PC-3 (cell line): ENCODE results near the gene PRR36. TPM values are rescaled to one million over a fixed set of nuclear protein-coding genes. Genes with fewer than 3 reads are reported as not detected.

Source experiments
- ATAC-seq: fragments of 200-7000 bp; cut with Tn5 transposase; 2 replicates; pipeline ENCODE4 v1.9.1; 2020; ENCODE audit warnings: mild to moderate bottlenecking, moderate library complexity
- BruUV-seq: library from RNA; stranded (reverse); fragments of 400-500 nt; replicated peaks from 2 replicates; lab custom pipeline; 2021; lab: Mats Ljungman, UMichigan
- CTCF ChIA-PET: fragments of 300-600 bp; sonication (Branson Sonifier 250); formaldehyde crosslinking; loops from one replicate; lab custom pipeline; 2022; ENCODE audit warnings: antibody characterized with exemption; lab: Charles Lee
- POLR2A ChIA-PET: fragments of 300-600 bp; sonication (Branson Sonifier 250); formaldehyde crosslinking; loops from one replicate; lab custom pipeline; 2022; ENCODE audit warnings: antibody characterized with exemption; ENCODE audit not compliant: unreplicated experiment; lab: Charles Lee
- DNase-seq: peaks from one replicate; pipeline ENCODE4 v3.0.0-alpha.2; 2015
- H2AFZ ChIP-seq: fragments of 300-600 bp; sonication (generic); 2 replicates; pipeline ENCODE4 v1.6.0; 2016; ENCODE audit warnings: antibody characterized with exemption, low read length
- H3F3A ChIP-seq: fragments of 300-600 bp; sonication (generic); one replicate; pipeline ENCODE4 v1.6.0; 2017; ENCODE audit warnings: antibody characterized with exemption, low read length, control low read depth, mild to moderate bottlenecking; ENCODE audit not compliant: unreplicated experiment
- H3K27ac ChIP-seq: fragments of 300-600 bp; sonication (generic); 2 replicates; pipeline ENCODE4 v1.5.1; 2016; ENCODE audit warnings: mild to moderate bottlenecking, low read length
- H3K27me3 ChIP-seq: fragments of 300-600 bp; sonication (generic); 2 replicates; pipeline ENCODE4 v1.6.1; 2016; ENCODE audit warnings: low read length, mixed read lengths
- H3K36me3 ChIP-seq: fragments of 300-600 bp; sonication (generic); 2 replicates; pipeline ENCODE4 v1.6.1; 2016; ENCODE audit warnings: low read depth, mixed run types, low read length, mixed read lengths
- H3K4me1 ChIP-seq: fragments of 300-600 bp; sonication (generic); 2 replicates; pipeline ENCODE4 v1.5.1; 2016; ENCODE audit warnings: low read length; ENCODE audit not compliant: insufficient read depth
- H3K4me2 ChIP-seq: fragments of 300-600 bp; sonication (generic); 2 replicates; pipeline ENCODE4 v1.6.0; 2016; ENCODE audit warnings: low read length
- H3K4me3 ChIP-seq: fragments of 300-600 bp; sonication (generic); 2 replicates; pipeline ENCODE4 v1.5.1; 2016; ENCODE audit warnings: mild to moderate bottlenecking, low read length, mixed read lengths
- H3K79me2 ChIP-seq: fragments of 300-600 bp; sonication (generic); 2 replicates; pipeline ENCODE4 v1.6.1; 2017; ENCODE audit warnings: low read length, mixed read lengths
- H3K9ac ChIP-seq: fragments of 300-600 bp; sonication (generic); 2 replicates; pipeline ENCODE4 v1.6.0; 2016; ENCODE audit warnings: mild to moderate bottlenecking, low read length
- H3K9me2 ChIP-seq: fragments of 300-600 bp; sonication (generic); replicated peaks from 2 replicates; pipeline ENCODE4 v1.6.1; 2016; ENCODE audit warnings: mixed run types, low read length, mixed read lengths
- H3K9me3 ChIP-seq: fragments of 300-600 bp; sonication (generic); 2 replicates; pipeline ENCODE4 v1.6.1; 2016; ENCODE audit warnings: low read length, mixed read lengths
- H4K20me1 ChIP-seq: fragments of 300-600 bp; sonication (generic); 2 replicates; pipeline ENCODE4 v1.6.1; 2016; ENCODE audit warnings: low read length, mixed read lengths
- EZH2 ChIP-seq: fragments of 300-600 bp; sonication (generic); IDR thresholded peaks from one replicate; pipeline ENCODE4 v1.6.1; 2017; ENCODE audit warnings: antibody characterized with exemption, mild to moderate bottlenecking, low read length; ENCODE audit not compliant: unreplicated experiment
- EZH2phosphoT487 ChIP-seq: fragments of 300-600 bp; sonication (generic); IDR thresholded peaks from 2 replicates; pipeline ENCODE4 v1.6.1; 2018; ENCODE audit warnings: mild to moderate bottlenecking, antibody characterized with exemption, low read length, borderline replicate concordance
- intact Hi-C: fragments of 100-400 bp; cut with micrococcal nuclease; formaldehyde crosslinking; loops from 2 replicates; pipeline ENCODE4 v1.9.0; 2023
- total RNA-seq: library from RNA; depleted of rRNA; stranded (reverse); fragments of >200 nt; gene quantifications from 2 replicates; pipeline ENCODE4 v1.2.3, GENCODE V29; 2014
- TF ChIP-seq, protein P1 (sequence below): fragments of 300-600 bp; sonication (generic); conservative IDR thresholded peaks from 2 replicates; pipeline ENCODE4 v1.5.1; 2017; ENCODE audit warnings: antibody characterized with exemption, low read depth, mild to moderate bottlenecking, low read length

Gene PRR36
- total RNA-seq, 1 experiment from 2014 or later: 2.5 TPM

DNA sequence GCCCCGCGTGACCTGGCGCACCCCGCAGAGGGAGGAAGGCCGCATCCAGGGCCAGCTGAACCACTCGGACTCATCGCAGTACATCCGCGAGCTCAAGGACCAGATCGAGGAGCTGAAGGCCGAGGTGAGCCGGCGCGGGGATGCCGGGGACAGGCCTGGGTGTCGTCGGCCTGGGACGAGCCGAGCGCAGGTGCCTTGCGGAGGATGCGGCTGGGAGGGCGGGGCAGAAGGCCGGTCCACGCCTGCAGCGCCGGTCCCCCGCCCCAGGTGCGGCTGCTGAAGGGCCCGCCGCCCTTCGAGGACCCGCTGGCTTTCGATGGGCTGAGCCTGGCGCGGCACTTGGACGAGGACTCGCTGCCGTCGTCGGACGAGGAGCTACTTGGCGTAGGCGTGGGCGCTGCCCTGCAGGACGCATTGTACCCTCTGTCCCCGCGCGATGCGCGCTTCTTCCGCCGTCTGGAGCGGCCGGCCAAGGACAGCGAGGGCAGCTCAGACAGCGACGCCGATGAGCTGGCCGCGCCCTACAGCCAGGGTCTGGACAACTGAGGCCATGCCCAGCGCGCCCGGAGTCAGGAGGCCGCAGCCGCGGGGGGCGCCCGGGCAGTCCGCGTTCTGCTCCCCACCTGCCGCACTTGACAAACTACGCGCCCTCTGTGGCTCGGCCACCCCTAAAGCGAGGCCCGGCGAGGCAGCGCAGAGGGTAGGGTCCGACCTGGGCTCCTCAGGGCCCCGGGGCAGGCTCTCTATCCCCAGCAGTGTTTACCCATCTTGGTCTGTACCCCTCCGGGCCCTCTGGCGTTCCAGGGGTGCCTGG is 10.8 kb downstream of the PRR36 start:
- TF ChIP-seq EZH2phosphoT487 (no peak), EZH2 (no peak)
- TF ChIP-seq, protein P1, sequence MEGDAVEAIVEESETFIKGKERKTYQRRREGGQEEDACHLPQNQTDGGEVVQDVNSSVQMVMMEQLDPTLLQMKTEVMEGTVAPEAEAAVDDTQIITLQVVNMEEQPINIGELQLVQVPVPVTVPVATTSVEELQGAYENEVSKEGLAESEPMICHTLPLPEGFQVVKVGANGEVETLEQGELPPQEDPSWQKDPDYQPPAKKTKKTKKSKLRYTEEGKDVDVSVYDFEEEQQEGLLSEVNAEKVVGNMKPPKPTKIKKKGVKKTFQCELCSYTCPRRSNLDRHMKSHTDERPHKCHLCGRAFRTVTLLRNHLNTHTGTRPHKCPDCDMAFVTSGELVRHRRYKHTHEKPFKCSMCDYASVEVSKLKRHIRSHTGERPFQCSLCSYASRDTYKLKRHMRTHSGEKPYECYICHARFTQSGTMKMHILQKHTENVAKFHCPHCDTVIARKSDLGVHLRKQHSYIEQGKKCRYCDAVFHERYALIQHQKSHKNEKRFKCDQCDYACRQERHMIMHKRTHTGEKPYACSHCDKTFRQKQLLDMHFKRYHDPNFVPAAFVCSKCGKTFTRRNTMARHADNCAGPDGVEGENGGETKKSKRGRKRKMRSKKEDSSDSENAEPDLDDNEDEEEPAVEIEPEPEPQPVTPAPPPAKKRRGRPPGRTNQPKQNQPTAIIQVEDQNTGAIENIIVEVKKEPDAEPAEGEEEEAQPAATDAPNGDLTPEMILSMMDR: no peak
- H4K20me1 ChIP-seq: no peaks in the 10 kb centered on the region
- no peak overlapping the region for H2AFZ ChIP-seq
- no peaks in the 10 kb centered on the region for H3K9me3 ChIP-seq
- ATAC-seq: no peak
- H3K9me2 ChIP-seq: no peaks in the 10 kb centered on the region
- no peaks in the 10 kb centered on the region for H3F3A ChIP-seq
- H3K9ac ChIP-seq: no peak overlapping the region
- H3K79me2 ChIP-seq: no peaks in the 10 kb centered on the region
- H3K4me3 ChIP-seq: no peak overlapping the region
- no peak for DNase-seq
- POLR2A ChIA-PET: no interaction called here
- H3K4me2 ChIP-seq: no peak overlapping the region
- intact Hi-C loops: no loop called here
- H3K4me1 ChIP-seq: peaks cover 2% of the 10 kb centered on the region; the same call in 1 of the 2 replicates
- H3K27ac ChIP-seq: no peak overlapping the region
- H3K27me3 ChIP-seq: no peaks in the 10 kb centered on the region
- BruUV-seq: no TSS peak
- H3K36me3 ChIP-seq: no peaks in the 10 kb centered on the region
- CTCF ChIA-PET: no interaction called here

DNA sequence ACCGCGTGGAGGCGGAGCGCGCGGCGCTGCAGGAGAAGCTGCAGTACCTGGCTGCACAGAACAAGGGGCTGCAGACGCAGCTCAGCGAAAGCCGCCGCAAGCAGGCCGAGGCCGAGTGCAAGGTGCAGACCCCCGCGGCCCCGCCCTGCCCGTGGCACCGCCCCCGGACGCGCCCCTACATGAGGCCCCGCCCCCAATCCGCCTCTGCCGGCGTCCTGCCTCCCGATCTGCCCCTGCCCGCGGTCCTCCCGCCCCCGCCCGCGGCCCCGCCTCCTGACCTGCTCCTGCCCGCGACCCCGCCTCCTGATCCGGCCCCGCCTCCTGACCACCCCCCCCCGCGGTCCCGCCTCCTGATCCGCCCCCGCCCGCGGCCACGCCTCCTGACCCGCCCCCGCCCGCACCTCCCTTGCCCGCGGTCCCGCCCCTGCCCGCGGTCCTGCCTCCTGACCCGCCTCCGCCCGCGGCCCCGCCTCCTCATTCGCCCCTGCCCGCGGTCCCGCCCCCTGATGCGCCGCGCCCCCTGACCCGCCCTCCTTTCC is 11.7 kb downstream of the PRR36 start:
- no peak overlapping the region for H3K27ac ChIP-seq
- DNase-seq (no peak), ATAC-seq (no peak)
- no peaks in the 10 kb centered on the region for H3K36me3 ChIP-seq
- intact Hi-C loops: no loop called here
- H3K9me3 ChIP-seq: no peaks in the 10 kb centered on the region
- no peaks in the 10 kb centered on the region for H4K20me1 ChIP-seq
- no peaks in the 10 kb centered on the region for H3K4me1 ChIP-seq
- POLR2A ChIA-PET: no interaction called here
- no peak overlapping the region for H3K4me3 ChIP-seq
- H3K9ac ChIP-seq: no peak overlapping the region
- CTCF ChIA-PET: no interaction called here
- no peaks in the 10 kb centered on the region for H3K79me2 ChIP-seq
- no peak overlapping the region for H2AFZ ChIP-seq
- H3K27me3 ChIP-seq: no peaks in the 10 kb centered on the region
- no TSS peak for BruUV-seq
- no peaks in the 10 kb centered on the region for H3K9me2 ChIP-seq
- H3K4me2 ChIP-seq: no peak overlapping the region
- TF ChIP-seq EZH2phosphoT487 (no peak), EZH2 (no peak)
- TF ChIP-seq, protein P1: no peak
- H3F3A ChIP-seq: no peaks in the 10 kb centered on the region
